ENCODE data around the gene FRAT1. TPM values are rescaled to one million over a fixed set of nuclear protein-coding genes. Genes with fewer than 3 reads are reported as not detected.

Gene FRAT1, protein sequence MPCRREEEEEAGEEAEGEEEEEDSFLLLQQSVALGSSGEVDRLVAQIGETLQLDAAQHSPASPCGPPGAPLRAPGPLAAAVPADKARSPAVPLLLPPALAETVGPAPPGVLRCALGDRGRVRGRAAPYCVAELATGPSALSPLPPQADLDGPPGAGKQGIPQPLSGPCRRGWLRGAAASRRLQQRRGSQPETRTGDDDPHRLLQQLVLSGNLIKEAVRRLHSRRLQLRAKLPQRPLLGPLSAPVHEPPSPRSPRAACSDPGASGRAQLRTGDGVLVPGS
- total RNA-seq (1 to 10 TPM; 3.7 to 8.2 (median 4.5) TPM), polyA plus RNA-seq (1 to 10 TPM; 1.7 to 3.0 TPM)
- long read RNA-seq, donor 1 = 0 reads
- long read RNA-seq, donor 2, transcript FRAT1-201 (1 exons, 2,649 nt) = major isoform, 7 of 7 reads
- long read RNA-seq, donor 2, partial matches to known transcripts = 0 of 7 reads
- long read RNA-seq, donor 2, other reads (novel, unspliced or antisense) = 0 of 7 reads
- long read RNA-seq, donor 3, transcript FRAT1-201 (1 exons, 2,649 nt) = major isoform, 22 of 25 reads
- long read RNA-seq, donor 3, partial matches to known transcripts = 0 of 25 reads
- long read RNA-seq, donor 3, other reads (novel, unspliced or antisense) = 3 of 25 reads

DNA sequence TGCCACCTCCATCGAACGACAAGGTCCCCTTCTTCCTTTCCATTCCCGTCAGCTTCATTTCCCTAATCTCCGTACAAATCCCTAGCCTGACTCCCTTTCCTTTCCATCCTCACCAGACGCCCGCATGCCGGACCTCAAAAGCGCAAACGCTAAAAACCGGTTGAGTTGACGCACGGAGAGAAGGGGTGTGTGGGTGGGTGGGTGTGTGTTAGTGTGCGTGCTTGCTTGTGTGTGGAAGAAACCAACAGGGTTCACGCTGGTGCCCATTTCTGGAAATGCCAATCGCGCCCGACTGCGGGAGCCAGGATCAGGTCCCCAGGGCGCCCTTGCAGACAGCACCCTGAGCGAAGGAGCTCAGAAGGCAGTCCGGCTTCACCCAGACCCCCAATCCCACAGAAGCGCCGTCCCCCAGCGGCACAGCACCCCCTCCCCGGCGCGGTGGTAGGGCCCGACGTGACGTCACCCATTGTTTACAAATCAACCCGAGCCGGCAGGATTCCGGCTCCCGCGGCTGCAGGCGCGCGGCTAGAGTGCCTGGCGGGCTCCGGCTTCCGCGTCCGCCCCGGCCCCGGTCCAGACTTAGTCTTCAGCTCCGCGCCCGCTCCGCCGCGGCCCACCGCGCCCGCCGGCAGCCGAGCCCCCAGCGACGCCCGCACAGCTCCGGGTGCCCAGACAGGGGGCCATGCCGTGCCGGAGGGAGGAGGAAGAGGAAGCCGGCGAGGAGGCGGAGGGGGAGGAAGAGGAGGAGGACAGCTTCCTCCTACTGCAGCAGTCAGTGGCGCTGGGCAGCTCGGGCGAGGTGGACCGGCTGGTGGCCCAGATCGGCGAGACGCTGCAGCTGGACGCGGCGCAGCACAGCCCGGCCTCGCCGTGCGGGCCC is at the start of gene FRAT1:
TSS of gene FRAT1 (plus strand) at position 500 of the 880 bp plus-strand sequence. CDS start at position 683, 183 bp downstream.
- Histone ChIP-seq H3K4me3 (peak within 1 kb of the TSS; percentile 62), H3K9me3 (no peaks in the 10 kb centered on the region), H3K4me1 (ENCODE audit: insufficient read depth) (peaks cover 14% of the 10 kb centered on the region), H3K36me3 (no peaks in the 10 kb centered on the region), H3K27me3 (no peaks in the 10 kb centered on the region), H3K27ac (peak within 1 kb of the TSS; percentile 91 to 95)
- WGBS, 3 donors = 0 to 1% (median 1%) methylated on average over 39 to 79 of the region's 79 CpGs
- peak; percentile 75 for TF ChIP-seq POLR2A (IDR thresholded peaks at IDR 0.05)
- no peak for TF ChIP-seq EP300 (IDR thresholded peaks at IDR 0.05)
- TF ChIP-seq, protein P1, sequence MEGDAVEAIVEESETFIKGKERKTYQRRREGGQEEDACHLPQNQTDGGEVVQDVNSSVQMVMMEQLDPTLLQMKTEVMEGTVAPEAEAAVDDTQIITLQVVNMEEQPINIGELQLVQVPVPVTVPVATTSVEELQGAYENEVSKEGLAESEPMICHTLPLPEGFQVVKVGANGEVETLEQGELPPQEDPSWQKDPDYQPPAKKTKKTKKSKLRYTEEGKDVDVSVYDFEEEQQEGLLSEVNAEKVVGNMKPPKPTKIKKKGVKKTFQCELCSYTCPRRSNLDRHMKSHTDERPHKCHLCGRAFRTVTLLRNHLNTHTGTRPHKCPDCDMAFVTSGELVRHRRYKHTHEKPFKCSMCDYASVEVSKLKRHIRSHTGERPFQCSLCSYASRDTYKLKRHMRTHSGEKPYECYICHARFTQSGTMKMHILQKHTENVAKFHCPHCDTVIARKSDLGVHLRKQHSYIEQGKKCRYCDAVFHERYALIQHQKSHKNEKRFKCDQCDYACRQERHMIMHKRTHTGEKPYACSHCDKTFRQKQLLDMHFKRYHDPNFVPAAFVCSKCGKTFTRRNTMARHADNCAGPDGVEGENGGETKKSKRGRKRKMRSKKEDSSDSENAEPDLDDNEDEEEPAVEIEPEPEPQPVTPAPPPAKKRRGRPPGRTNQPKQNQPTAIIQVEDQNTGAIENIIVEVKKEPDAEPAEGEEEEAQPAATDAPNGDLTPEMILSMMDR (IDR thresholded peaks at IDR 0.05) = peak in 1 of 3 donors; percentile 12
- intact Hi-C loops (cut with DNase I) = no loop called here
- peak; percentile 90 to 94 (median 93) for DNase-seq

DNA sequence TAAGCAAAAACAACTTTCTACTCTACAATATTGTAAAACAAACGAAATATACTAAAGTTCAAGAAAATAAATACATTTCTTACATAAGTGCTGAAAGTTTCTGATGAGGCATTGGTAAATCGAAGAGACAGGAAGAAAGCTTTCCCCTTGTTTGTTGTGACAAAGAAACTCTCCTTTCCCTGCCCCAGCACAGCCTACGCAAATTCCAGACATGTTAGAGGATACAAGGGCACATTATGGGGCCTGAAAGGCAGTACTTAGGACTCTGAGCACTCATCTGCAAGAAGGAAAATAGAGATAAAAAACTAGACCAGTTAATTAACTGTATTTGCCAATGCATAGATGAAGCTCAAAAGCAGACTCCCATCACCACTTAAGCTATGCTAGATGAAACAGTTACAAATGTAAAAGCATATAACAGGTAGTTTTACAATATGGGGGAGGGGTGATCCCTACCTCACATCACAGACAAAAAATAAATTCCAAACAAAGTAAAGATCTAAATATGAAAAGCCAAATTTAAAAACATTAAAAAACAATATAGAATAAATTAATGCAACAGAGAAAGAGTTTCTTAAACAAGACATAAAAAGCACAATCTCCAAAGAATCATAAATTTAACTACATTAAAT is 48.4 kb upstream of the FRAT1 start:
- no peaks in the 10 kb centered on the region for H3K9me3 ChIP-seq
- H3K27me3 ChIP-seq = no peaks in the 10 kb centered on the region
- no peak overlapping the region for H3K4me3 ChIP-seq
- no peaks in the 10 kb centered on the region for H3K36me3 ChIP-seq
- no peak for DNase-seq
- WGBS, 3 donors = 40 to 62% (median 46%) methylated on average over 3 of the region's 3 CpGs
- H3K27ac ChIP-seq = no peak overlapping the region
- no peak for TF ChIP-seq POLR2A (IDR thresholded peaks at IDR 0.05)
- TF ChIP-seq, protein P1 (IDR thresholded peaks at IDR 0.05) = no peak
- TF ChIP-seq EP300 (IDR thresholded peaks at IDR 0.05) = no peak
- no peaks in the 10 kb centered on the region for H3K4me1 ChIP-seq (ENCODE audit: insufficient read depth)
- intact Hi-C loops (cut with DNase I) = no loop called here

DNA sequence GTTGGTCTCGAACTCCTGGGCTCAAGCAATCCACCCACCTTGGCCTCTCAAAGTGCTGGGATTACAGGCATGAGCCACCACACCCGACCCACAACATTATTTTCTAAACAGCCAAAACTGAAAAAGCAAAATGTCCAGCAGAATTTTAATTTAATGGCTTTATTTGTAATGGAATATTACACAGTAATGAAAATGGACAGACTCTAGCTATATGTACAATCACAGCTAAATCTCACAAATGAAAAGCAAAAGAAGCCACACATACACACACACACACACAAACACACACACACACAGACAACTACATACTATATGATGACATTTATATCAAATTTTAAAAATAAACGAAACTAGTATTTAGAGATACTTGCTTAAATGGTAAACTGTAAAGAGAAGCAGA is 45.4 kb upstream of the FRAT1 start:
- no peak for DNase-seq
- Histone ChIP-seq H3K4me1 (ENCODE audit: insufficient read depth) (no peaks in the 10 kb centered on the region), H3K27ac (no peak overlapping the region), H3K27me3 (no peaks in the 10 kb centered on the region), H3K4me3 (no peak overlapping the region), H3K36me3 (no peaks in the 10 kb centered on the region), H3K9me3 (no peaks in the 10 kb centered on the region)
- 97 to 98% (median 97%) methylated on average over 3 of the region's 3 CpGs for WGBS, 3 donors
- intact Hi-C loops (cut with DNase I) = no loop called here
- no peak for TF ChIP-seq EP300 (IDR thresholded peaks at IDR 0.05)
- no peak for TF ChIP-seq POLR2A (IDR thresholded peaks at IDR 0.05)
- TF ChIP-seq, protein P1 (IDR thresholded peaks at IDR 0.05) = no peak

DNA sequence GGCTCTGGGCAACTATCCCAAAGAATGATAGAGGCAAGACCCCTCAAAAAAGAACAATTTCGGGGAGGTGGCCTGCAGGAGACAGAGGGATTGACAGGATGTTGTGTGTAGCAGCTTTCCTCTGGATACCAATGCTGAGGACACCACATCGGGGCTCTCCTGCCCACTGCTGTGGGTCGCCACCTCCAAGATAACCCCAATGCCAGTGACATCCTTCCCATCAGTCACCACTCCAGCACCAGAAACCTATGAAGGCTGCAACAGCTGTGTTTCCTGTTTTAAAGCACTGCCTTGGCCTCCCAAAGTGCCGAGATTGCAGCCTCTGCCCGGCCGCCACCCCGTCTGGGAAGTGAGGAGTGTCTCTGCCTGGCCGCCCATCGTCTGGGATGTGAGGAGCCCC is 44.2 kb upstream of the FRAT1 start:
- Histone ChIP-seq H3K27me3 (no peaks in the 10 kb centered on the region), H3K9me3 (no peaks in the 10 kb centered on the region), H3K4me3 (no peak overlapping the region), H3K4me1 (ENCODE audit: insufficient read depth) (no peaks in the 10 kb centered on the region), H3K27ac (no peak overlapping the region), H3K36me3 (no peaks in the 10 kb centered on the region)
- DNase-seq = no peak
- 72 to 75% (median 72%) methylated on average over 3 of the region's 9 CpGs for WGBS, 3 donors
- TF ChIP-seq, protein P1 (IDR thresholded peaks at IDR 0.05) = no peak
- no peak for TF ChIP-seq POLR2A (IDR thresholded peaks at IDR 0.05)
- no peak for TF ChIP-seq EP300 (IDR thresholded peaks at IDR 0.05)
- intact Hi-C loops (cut with DNase I) = no loop called here

Measured in ovary (tissue), 10 donors.